Activated naive CD4-positive, alpha-beta T cell treated with anti-CD3 and anti-CD28 coated beads, Interleukin-2, amount 10 ng/mL, durations not matched to agents 7 days and 5 days (primary cell): ENCODE data around the gene AKR7A2.

Experiments used
- CTCF ChIA-PET: fragments of 350-600 bp; sonication (Branson Sonifier 250); formaldehyde crosslinking; loops from one replicate; lab custom pipeline; 2021; ENCODE audit warnings: antibody characterized with exemption; lab: Charles Lee
- DNase-seq: peaks from one replicate; pipeline ENCODE4 v3.0.0-alpha.2; 2020
- H3K27ac Mint-ChIP-seq: one replicate; pipeline ENCODE4 v1.8.0; 2021; ENCODE audit warnings: mild to moderate bottlenecking, moderate library complexity, mixed read lengths
- H3K27me3 Mint-ChIP-seq: one replicate; pipeline ENCODE4 v1.8.0; 2021; ENCODE audit warnings: mild to moderate bottlenecking, mixed read lengths
- H3K36me3 Mint-ChIP-seq: one replicate; pipeline ENCODE4 v1.8.0; 2021; ENCODE audit warnings: mixed read lengths
- H3K4me1 Mint-ChIP-seq: one replicate; pipeline ENCODE4 v1.8.0; 2021; ENCODE audit warnings: mixed read lengths
- H3K4me3 Mint-ChIP-seq: one replicate; pipeline ENCODE4 v1.8.0; 2021; ENCODE audit warnings: mild to moderate bottlenecking, moderate library complexity, mixed read lengths
- H3K9me3 Mint-ChIP-seq: one replicate; pipeline ENCODE4 v1.8.0; 2021; ENCODE audit warnings: mixed read lengths

The AKR7A2 gene

GRCh38 chr1:19349999-19350398 is 38.1 kb upstream of the AKR7A2 start:
- no peak for DNase-seq
- Mint-ChIP-seq H3K4me3 (no peak overlapping the region), H3K27me3 (no peaks in the 10 kb centered on the region), H3K36me3 (peaks cover 46% of the 10 kb centered on the region), H3K4me1 (no peaks in the 10 kb centered on the region), H3K9me3 (no peaks in the 10 kb centered on the region), H3K27ac (no peak overlapping the region)
- CTCF ChIA-PET, result interaction anchor here (1.1 kb wide), 1 partner anchor 25 kb away, joined by 3 read pairs; no protein-coding TSS in a partner anchor

- Mint-ChIP-seq H3K27me3 (no peaks in the 10 kb centered on the region), H3K4me1 (no peaks in the 10 kb centered on the region), H3K9me3 (no peaks in the 10 kb centered on the region), H3K4me3 (no peak overlapping the region), H3K36me3 (peaks cover 43% of the 10 kb centered on the region), H3K27ac (peak overlapping the region; percentile 19)
- no peak for DNase-seq
- CTCF ChIA-PET, result interaction anchor here (0.8 to 1.5 kb wide), 3 partner anchors 303 to 306 kb away, joined by 3 to 5 read pairs (median 3); no protein-coding TSS in a partner anchor
Observed at GRCh38 chr1:19348441-19349198, 36.7 kb upstream of the AKR7A2 start.

- DNase-seq, result no peak
- H3K9me3 Mint-ChIP-seq, result no peaks in the 10 kb centered on the region
- H3K4me3 Mint-ChIP-seq, result no peak overlapping the region
- H3K36me3 Mint-ChIP-seq, result peaks cover 39% of the 10 kb centered on the region
- H3K27ac Mint-ChIP-seq, result no peak overlapping the region
- H3K4me1 Mint-ChIP-seq, result no peaks in the 10 kb centered on the region
- H3K27me3 Mint-ChIP-seq, result no peaks in the 10 kb centered on the region
- CTCF ChIA-PET, result interaction anchor here (0.6 to 1.5 kb wide), 4 partner anchors 235 to 620 kb away, joined by 3 to 5 read pairs (median 4); no protein-coding TSS in a partner anchor
Observed at GRCh38 chr1:19347533-19348172, 35.7 kb upstream of the AKR7A2 start.

- H3K4me3 Mint-ChIP-seq, result no peak overlapping the region
- no peaks in the 10 kb centered on the region for H3K9me3 Mint-ChIP-seq
- no peaks in the 10 kb centered on the region for H3K27me3 Mint-ChIP-seq
- H3K4me1 Mint-ChIP-seq, result no peaks in the 10 kb centered on the region
- CTCF ChIA-PET, result interaction anchor here (1.1 to 3.6 kb wide), 4 partner anchors 41 to 311 kb away, joined by 3 to 36 read pairs (median 10); no protein-coding TSS in a partner anchor
- no peak overlapping the region for H3K27ac Mint-ChIP-seq
- H3K36me3 Mint-ChIP-seq, result peaks cover 41% of the 10 kb centered on the region
- no peak for DNase-seq
Observed at GRCh38 chr1:19346026-19346425, 34.1 kb upstream of the AKR7A2 start.

GRCh38 chr1:19345391-19345790 is 33.4 kb upstream of the AKR7A2 start:
- no peak for DNase-seq
- H3K27ac Mint-ChIP-seq, result no peak overlapping the region
- H3K4me3 Mint-ChIP-seq, result no peak overlapping the region
- H3K36me3 Mint-ChIP-seq, result peaks cover 44% of the 10 kb centered on the region
- no peaks in the 10 kb centered on the region for H3K27me3 Mint-ChIP-seq
- CTCF ChIA-PET, result interaction anchor here (1.1 to 3.6 kb wide), 6 partner anchors 42 to 311 kb away, joined by 3 to 36 read pairs (median 6); no protein-coding TSS in a partner anchor
- no peaks in the 10 kb centered on the region for H3K9me3 Mint-ChIP-seq
- no peaks in the 10 kb centered on the region for H3K4me1 Mint-ChIP-seq

- Mint-ChIP-seq H3K27me3 (no peaks in the 10 kb centered on the region), H3K4me3 (no peak overlapping the region), H3K36me3 (peaks cover 39% of the 10 kb centered on the region), H3K9me3 (no peaks in the 10 kb centered on the region), H3K27ac (peak overlapping the region; percentile 37), H3K4me1 (no peaks in the 10 kb centered on the region)
- no peak for DNase-seq
- CTCF ChIA-PET, result interaction anchor here (1.5 to 3.6 kb wide), 7 partner anchors 13 to 309 kb away, joined by 3 to 36 read pairs (median 5); no protein-coding TSS in a partner anchor
Observed at GRCh38 chr1:19344831-19345230, 32.9 kb upstream of the AKR7A2 start.

- Mint-ChIP-seq H3K4me3 (no peak overlapping the region), H3K9me3 (no peaks in the 10 kb centered on the region), H3K27ac (peak overlapping the region; percentile 37), H3K27me3 (no peaks in the 10 kb centered on the region), H3K36me3 (peaks cover 37% of the 10 kb centered on the region), H3K4me1 (no peaks in the 10 kb centered on the region)
- peak; percentile 54 for DNase-seq
- CTCF ChIA-PET, result interaction anchor here (0.7 to 3.6 kb wide), 13 partner anchors 13 to 310 kb away, joined by 3 to 36 read pairs (median 4); no protein-coding TSS in a partner anchor
Observed at GRCh38 chr1:19344372-19344810, 32.4 kb upstream of the AKR7A2 start.

GRCh38 chr1:19343617-19344350 is 31.8 kb upstream of the AKR7A2 start:
- no peaks in the 10 kb centered on the region for H3K9me3 Mint-ChIP-seq
- peak overlapping the region; percentile 45 for H3K27ac Mint-ChIP-seq
- no peak overlapping the region for H3K4me3 Mint-ChIP-seq
- CTCF ChIA-PET, result interaction anchor here (0.7 to 3.6 kb wide), 14 partner anchors 12 to 310 kb away, joined by 3 to 36 read pairs (median 4); no protein-coding TSS in a partner anchor
- no peaks in the 10 kb centered on the region for H3K27me3 Mint-ChIP-seq
- no peak for DNase-seq
- H3K36me3 Mint-ChIP-seq, result peaks cover 40% of the 10 kb centered on the region
- no peaks in the 10 kb centered on the region for H3K4me1 Mint-ChIP-seq

- H3K27ac Mint-ChIP-seq, result no peak overlapping the region
- CTCF ChIA-PET, result interaction anchor here (0.7 to 3.6 kb wide), 11 partner anchors 12 to 308 kb away, joined by 3 to 36 read pairs (median 4); no protein-coding TSS in a partner anchor
- no peaks in the 10 kb centered on the region for H3K4me1 Mint-ChIP-seq
- no peaks in the 10 kb centered on the region for H3K9me3 Mint-ChIP-seq
- no peaks in the 10 kb centered on the region for H3K27me3 Mint-ChIP-seq
- DNase-seq, result no peak
- no peak overlapping the region for H3K4me3 Mint-ChIP-seq
- peaks cover 39% of the 10 kb centered on the region for H3K36me3 Mint-ChIP-seq
Observed at GRCh38 chr1:19342894-19343616, 31.1 kb upstream of the AKR7A2 start.

GRCh38 chr1:19342062-19342750 is 30.3 kb upstream of the AKR7A2 start:
- CTCF ChIA-PET, result interaction anchor here (0.7 to 3.6 kb wide), 8 partner anchors 23 to 311 kb away, joined by 3 to 36 read pairs (median 4); no protein-coding TSS in a partner anchor
- H3K36me3 Mint-ChIP-seq, result peaks cover 43% of the 10 kb centered on the region
- no peak for DNase-seq
- H3K4me3 Mint-ChIP-seq, result no peak overlapping the region
- H3K9me3 Mint-ChIP-seq, result no peaks in the 10 kb centered on the region
- H3K27me3 Mint-ChIP-seq, result no peaks in the 10 kb centered on the region
- no peak overlapping the region for H3K27ac Mint-ChIP-seq
- no peaks in the 10 kb centered on the region for H3K4me1 Mint-ChIP-seq

GRCh38 chr1:19341201-19342061 is 29.5 kb upstream of the AKR7A2 start:
- Mint-ChIP-seq H3K4me3 (no peak overlapping the region), H3K9me3 (no peaks in the 10 kb centered on the region), H3K4me1 (no peaks in the 10 kb centered on the region), H3K27ac (no peak overlapping the region), H3K36me3 (peaks cover 44% of the 10 kb centered on the region), H3K27me3 (no peaks in the 10 kb centered on the region)
- DNase-seq, result peak; percentile 80
- CTCF ChIA-PET, result interaction anchor here (0.6 to 2.2 kb wide), 8 partner anchors 10 to 312 kb away, joined by 3 to 8 read pairs (median 4); no protein-coding TSS in a partner anchor

GRCh38 chr1:19340387-19340937 is 28.5 kb upstream of the AKR7A2 start:
- H3K36me3 Mint-ChIP-seq, result peaks cover 40% of the 10 kb centered on the region
- H3K27ac Mint-ChIP-seq, result no peak overlapping the region
- no peaks in the 10 kb centered on the region for H3K4me1 Mint-ChIP-seq
- DNase-seq, result no peak
- no peaks in the 10 kb centered on the region for H3K9me3 Mint-ChIP-seq
- CTCF ChIA-PET, result interaction anchor here (1.2 to 2.2 kb wide), 2 partner anchors 243 to 313 kb away, joined by 8 read pairs; no protein-coding TSS in a partner anchor
- H3K4me3 Mint-ChIP-seq, result no peak overlapping the region
- H3K27me3 Mint-ChIP-seq, result no peaks in the 10 kb centered on the region
